ENCODE measurements around the gene RAB1A. TPM values are rescaled to one million over a fixed set of nuclear protein-coding genes. Genes with fewer than 3 reads are reported as not detected.

Gene RAB1A
- total RNA-seq, 1 donor from 2014 or later, result 46.4 TPM

DNA sequence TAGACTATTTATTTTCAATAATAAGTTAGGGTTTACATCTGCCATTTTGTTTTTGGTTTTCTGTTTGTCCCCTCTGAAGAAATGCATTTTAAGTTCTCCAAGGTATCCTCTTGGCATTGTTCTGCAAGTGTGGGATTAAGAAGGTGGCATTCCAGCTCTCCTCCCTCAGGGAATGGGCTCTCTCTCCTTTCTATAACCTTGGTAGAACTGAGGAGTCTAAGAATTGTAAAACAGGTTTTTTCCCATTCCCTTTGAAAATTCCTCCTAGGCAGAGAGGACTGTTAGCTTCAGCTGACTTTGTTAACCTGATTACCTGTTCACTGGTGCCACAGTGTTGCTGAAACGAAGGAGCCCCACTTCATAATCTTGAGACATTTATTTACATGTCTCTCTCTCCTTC is 26.1 kb upstream of the RAB1A start:
- no peak for TF ChIP-seq CTCF (IDR thresholded peaks at IDR 0.05)
- Mint-ChIP-seq H3K36me3 (ENCODE audit: low read depth) (no peaks in the 10 kb centered on the region), H3K27me3 (no peaks in the 10 kb centered on the region), H3K4me1 (peaks cover 7% of the 10 kb centered on the region), H3K9me3 (no peaks in the 10 kb centered on the region), H3K27ac (no peak overlapping the region), H3K4me3 (no peak overlapping the region)
- ATAC-seq (ENCODE audit: low read depth) (no peak), DNase-seq (no peak)
- intact Hi-C loops (cut with micrococcal nuclease), result no loop called here
- CTCF ChIA-PET, result interaction anchor here (0.6 to 2.0 kb wide), 2 partner anchors 13 to 600 kb away, joined by 5 to 7 read pairs; no protein-coding TSS in a partner anchor
- POLR2A ChIA-PET, result interaction anchor here (0.6 kb wide), 1 partner anchor 405 kb away, joined by 6 read pairs; no protein-coding TSS in a partner anchor

GRCh38 chr2:65153515-65153914 is 23.6 kb upstream of the RAB1A start:
- no peaks in the 10 kb centered on the region for H3K27me3 Mint-ChIP-seq
- H3K27ac Mint-ChIP-seq, result no peak overlapping the region
- TF ChIP-seq CTCF (IDR thresholded peaks at IDR 0.05), result no peak
- DNase-seq (no peak), ATAC-seq (ENCODE audit: low read depth) (no peak)
- ChIA-PET CTCF (no interaction called here), POLR2A (no interaction called here)
- H3K36me3 Mint-ChIP-seq (ENCODE audit: low read depth), result no peaks in the 10 kb centered on the region
- intact Hi-C loops (cut with micrococcal nuclease), result no loop called here
- no peak overlapping the region for H3K4me3 Mint-ChIP-seq
- H3K4me1 Mint-ChIP-seq, result no peaks in the 10 kb centered on the region
- no peaks in the 10 kb centered on the region for H3K9me3 Mint-ChIP-seq

GRCh38 chr2:65146078-65146477 is 16.2 kb upstream of the RAB1A start:
- Mint-ChIP-seq H3K27me3 (peaks cover 11% of the 10 kb centered on the region), H3K4me1 (no peaks in the 10 kb centered on the region), H3K36me3 (ENCODE audit: low read depth) (no peaks in the 10 kb centered on the region), H3K27ac (no peak overlapping the region), H3K9me3 (no peaks in the 10 kb centered on the region), H3K4me3 (no peak overlapping the region)
- ATAC-seq (ENCODE audit: low read depth), result no peak
- DNase-seq, result no peak
- ChIA-PET POLR2A (no interaction called here), CTCF (interaction anchor here (0.6 kb wide), 1 partner anchor 58 kb away, joined by 3 read pairs; no protein-coding TSS in a partner anchor)
- intact Hi-C loops (cut with micrococcal nuclease), result no loop called here
- TF ChIP-seq CTCF (IDR thresholded peaks at IDR 0.05), result no peak

DNA sequence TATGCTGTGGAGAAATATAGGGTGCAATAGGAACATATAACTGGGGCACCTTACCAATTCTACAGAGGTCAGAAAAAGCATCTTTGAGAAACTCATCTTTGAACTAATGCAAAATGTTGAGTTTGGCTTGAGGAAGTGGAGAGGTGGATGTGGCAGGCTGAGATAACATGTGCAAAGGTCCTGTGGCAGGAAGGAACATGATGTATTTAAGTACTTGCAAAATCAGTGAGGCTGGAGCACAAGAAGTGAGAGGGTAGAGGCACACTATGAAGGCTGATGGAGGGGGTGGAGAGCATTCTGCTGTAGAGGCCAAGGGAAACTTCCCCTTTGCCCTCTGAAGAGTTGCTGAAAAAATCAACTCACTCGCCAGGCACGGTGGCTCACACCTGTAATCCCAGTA is 14.7 kb upstream of the RAB1A start:
- no peaks in the 10 kb centered on the region for H3K9me3 Mint-ChIP-seq
- ChIA-PET CTCF (no interaction called here), POLR2A (interaction anchor here (0.6 kb wide), 1 partner anchor 95 kb away, joined by 3 read pairs; no protein-coding TSS in a partner anchor)
- H3K27me3 Mint-ChIP-seq, result peaks cover 11% of the 10 kb centered on the region
- DNase-seq, result no peak
- TF ChIP-seq CTCF (IDR thresholded peaks at IDR 0.05), result no peak
- H3K36me3 Mint-ChIP-seq (ENCODE audit: low read depth), result no peaks in the 10 kb centered on the region
- no peak for ATAC-seq (ENCODE audit: low read depth)
- intact Hi-C loops (cut with micrococcal nuclease), result no loop called here
- H3K4me3 Mint-ChIP-seq, result no peak overlapping the region
- no peak overlapping the region for H3K27ac Mint-ChIP-seq
- no peaks in the 10 kb centered on the region for H3K4me1 Mint-ChIP-seq

DNA sequence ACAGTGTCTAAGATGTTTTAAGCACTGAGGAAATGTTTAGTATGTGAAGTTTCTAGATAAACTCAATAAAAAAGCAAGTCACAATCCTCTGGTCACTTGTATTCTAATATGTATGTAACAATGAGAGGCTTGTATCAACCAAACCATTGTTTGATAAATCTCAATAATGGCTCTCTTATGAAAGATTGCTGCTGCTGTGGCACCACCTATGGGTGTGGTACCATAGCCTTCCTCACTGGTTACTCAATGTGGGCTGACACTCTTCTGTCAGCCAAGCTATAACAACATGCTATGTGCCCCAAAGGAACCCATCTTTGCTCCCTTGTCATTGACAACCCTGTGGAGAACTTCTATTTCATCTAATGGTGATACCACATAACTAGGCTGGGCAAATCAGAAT is 12.6 kb upstream of the RAB1A start:
- Mint-ChIP-seq H3K36me3 (ENCODE audit: low read depth) (no peaks in the 10 kb centered on the region), H3K4me3 (no peak overlapping the region), H3K4me1 (no peaks in the 10 kb centered on the region), H3K9me3 (no peaks in the 10 kb centered on the region), H3K27me3 (peaks cover 11% of the 10 kb centered on the region), H3K27ac (no peak overlapping the region)
- intact Hi-C loops (cut with micrococcal nuclease), result loop anchor here (2.0 kb wide), 1 partner anchor 78 kb away; no protein-coding TSS in a partner anchor
- TF ChIP-seq CTCF (IDR thresholded peaks at IDR 0.05), result no peak
- DNase-seq, result no peak
- ATAC-seq (ENCODE audit: low read depth), result peak; percentile 28
- POLR2A ChIA-PET, result no interaction called here
- CTCF ChIA-PET, result no interaction called here
